HT-29 (cell line): Measurements from ENCODE around the gene PIP4K2B. TPM values are rescaled to one million over a fixed set of nuclear protein-coding genes. Genes with fewer than 3 reads are reported as not detected.
A peak's percentile ranks its signal among the peaks of the same experiment; 100 is the strongest.

ENCODE experiments used
- DNase-seq: peaks from one replicate; pipeline ENCODE4 v3.0.0-alpha.2; 2015; ENCODE audit warnings: low spot score
- total RNA-seq: library from RNA; depleted of rRNA; stranded (reverse); fragments of >200 nt; shearing (Covaris generic); gene quantifications from 2 replicates; pipeline ENCODE4 v1.2.3, GENCODE V29; 2014

The PIP4K2B gene
- total RNA-seq, 1 experiment from 2014 or later, result 39.6 TPM

- DNase-seq, result no peak
Observed at GRCh38 chr17:38779965-38780752, 19.2 kb downstream of the PIP4K2B start.

- DNase-seq, result no peak
Observed at GRCh38 chr17:38777641-38778250, 21.6 kb downstream of the PIP4K2B start.

GRCh38 chr17:38773258-38773657, 26.1 kb downstream of the PIP4K2B start:
- DNase-seq, result no peak

DNA sequence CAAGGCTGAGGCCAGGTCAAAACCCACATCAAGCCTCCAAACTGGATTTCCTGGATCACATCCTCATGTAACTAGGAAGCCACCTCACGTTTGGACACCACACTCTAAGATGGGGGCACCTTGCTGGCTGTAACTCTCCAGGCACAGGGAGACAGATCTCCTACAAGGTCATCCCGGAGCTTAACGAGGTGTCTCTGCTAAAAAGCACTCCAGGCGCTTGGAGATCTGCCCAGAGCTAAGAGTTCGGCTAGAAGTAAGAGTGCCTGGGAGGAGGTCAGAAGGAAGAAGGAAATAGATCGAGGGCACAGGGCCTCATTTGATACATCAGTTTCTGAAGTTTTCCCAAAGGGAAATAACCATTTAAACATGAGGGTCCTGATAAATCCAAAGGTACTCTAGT, 30.9 kb downstream of the PIP4K2B start:
- DNase-seq, result no peak

DNA sequence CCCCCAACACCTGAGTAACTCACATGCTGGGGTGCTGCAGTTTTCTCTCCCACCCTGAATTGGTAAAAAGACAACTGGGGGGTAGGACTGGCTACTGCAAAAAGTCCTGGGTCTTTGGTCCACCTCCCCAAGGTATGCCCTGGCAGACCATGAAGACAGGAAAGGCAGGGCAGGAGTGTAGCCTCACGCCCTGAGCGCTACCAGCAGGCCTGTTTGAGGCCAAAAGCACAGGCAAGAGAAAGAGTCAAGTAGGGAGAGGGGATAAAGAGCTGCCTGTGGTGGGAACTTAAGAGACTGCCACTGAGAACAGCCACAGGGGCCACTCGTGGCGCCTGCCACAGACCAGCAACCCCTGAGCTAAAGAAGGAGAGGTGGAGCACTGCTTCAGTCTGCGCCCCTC, 33.0 kb downstream of the PIP4K2B start:
- no peak for DNase-seq

DNA sequence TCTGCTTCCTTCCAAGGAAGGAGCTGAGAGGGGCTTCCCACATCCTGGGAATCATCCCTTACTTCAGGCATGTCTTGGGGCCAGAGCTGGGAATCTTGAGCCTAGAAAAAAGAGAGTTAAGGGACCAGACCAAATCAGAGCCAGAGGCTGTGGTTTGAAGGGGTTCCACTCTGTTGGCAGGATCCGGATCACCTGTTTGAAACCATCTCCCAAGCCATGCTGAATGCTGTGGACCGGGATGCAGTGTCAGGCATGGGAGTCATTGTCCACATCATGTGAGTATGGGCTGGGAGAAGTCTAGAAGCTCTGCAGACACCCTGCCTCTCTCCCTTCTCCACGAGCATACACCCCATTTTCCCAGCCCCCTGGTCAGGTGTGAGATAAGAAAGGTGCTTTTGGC, 37.1 kb downstream of the PIP4K2B start:
- no peak for DNase-seq

DNA sequence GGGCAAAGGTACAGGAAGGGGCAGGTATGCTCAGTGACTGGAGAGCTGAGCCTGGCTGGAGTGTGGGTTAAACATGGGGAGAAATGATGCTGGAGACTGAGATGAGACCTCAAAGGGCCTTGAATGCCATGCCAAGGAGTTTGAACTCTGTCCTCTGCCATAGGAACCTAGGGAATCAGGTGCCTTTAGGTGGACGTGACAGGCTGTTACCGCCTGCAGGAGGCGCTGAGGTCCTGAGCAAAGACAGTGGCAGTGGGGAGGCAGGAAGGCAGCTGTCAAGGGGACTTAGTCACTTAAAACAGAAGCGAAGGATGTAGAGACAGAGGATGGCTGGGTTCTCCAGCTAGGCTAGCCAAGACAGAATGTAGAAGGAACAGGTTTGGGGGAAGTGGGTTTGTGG, 37.7 kb downstream of the PIP4K2B start:
- peak; percentile 69 for DNase-seq

DNA sequence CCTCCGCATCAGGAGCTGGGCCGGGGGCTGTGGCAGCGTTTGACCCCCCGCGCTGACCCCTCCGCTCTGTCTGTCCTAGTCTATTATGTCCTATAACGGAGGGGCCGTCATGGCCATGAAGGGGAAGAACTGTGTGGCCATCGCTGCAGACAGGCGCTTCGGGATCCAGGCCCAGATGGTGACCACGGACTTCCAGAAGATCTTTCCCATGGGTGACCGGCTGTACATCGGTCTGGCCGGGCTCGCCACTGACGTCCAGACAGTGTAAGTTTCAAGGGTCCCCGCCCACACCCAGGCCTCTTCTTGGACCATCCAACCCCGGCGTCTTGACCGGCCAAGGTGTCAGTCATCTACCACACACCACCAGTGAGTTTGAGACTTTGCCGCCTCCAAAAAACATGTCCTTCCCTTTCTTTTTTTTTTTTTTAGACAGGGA, 46.3 kb downstream of the PIP4K2B start:
- no peak for DNase-seq

- DNase-seq, result peak; percentile 100
Observed at GRCh38 chr17:38752308-38753070, 46.9 kb downstream of the PIP4K2B start, which contains the start of gene PSMB3. TSS of gene PSMB3 (plus strand) at chr17:38752741. CDS start at chr17:38752827, 86 bp downstream.

DNA sequence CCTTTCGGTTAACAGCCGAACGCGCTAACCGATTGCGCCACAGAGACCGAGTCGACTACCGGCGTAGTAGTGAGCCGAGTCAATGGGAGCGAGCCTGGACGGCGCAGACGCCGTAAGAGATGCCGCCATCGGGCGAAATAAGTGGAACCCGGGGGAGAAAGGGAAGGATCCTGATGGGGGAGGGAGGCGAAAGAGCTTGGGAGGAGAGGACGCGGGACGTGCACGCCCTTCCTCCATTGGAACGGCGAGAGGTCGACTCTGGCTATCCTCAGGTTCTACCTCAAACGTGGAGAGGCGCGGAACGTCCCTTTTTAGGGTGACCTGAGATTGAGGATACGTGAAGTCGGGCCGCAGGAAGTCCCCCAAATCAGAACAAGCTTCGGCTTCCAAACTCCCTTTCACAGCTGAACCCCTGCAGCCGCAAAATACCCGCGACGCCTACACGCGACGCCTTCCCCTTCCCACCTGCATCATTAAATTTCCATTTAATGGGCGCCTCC, 47.5 kb downstream of the PIP4K2B start:
- peak; percentile 96 for DNase-seq

GRCh38 chr17:38751144-38751807, 48.1 kb downstream of the PIP4K2B start:
- DNase-seq, result peak; percentile 74

GRCh38 chr17:38750312-38751121, 48.8 kb downstream of the PIP4K2B start:
- DNase-seq, result peak; percentile 79

GRCh38 chr17:38750044-38750311, 49.4 kb downstream of the PIP4K2B start:
- DNase-seq, result no peak

DNA sequence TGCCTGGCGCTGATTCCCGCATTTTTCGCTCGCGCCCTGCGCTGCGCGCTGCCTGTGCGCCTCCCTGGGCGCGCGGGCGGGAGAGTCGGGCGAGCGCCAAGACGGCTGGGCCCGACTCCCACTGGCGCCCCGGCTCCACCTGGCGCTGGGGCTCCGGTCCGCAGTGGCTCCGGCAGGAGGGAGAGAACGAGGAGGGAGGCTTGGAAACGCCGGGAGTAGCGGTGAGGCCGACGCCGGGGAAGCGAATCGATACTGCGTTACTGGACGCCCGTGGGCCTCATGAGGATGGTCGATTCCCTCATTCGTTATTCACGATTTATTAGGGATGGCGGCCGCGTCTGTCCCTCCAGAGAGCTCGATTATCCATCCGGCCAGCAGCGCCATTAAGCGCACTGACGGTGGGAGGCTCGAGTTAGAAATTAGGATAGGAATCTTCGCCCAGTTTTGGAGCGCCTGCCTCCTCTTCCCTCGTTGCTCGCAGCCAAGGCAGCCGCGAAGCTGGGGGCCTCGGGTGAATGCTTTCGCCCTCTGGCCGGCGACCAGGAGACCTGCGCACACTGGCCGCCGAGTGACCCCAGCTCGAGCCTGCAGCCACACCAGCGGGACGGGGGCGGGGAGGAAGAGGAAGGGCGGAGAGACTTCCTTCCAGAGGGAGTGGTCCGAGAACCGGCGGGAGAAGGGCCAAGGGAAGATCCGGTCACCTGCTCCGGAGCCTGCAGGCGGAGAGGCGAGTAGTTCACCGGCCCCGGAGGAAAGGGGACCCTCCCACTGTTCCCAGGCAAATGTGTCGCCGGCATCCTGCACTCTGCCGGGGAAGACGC, 49.9 kb downstream of the PIP4K2B start:
- DNase-seq, result peak; percentile 93

DNA sequence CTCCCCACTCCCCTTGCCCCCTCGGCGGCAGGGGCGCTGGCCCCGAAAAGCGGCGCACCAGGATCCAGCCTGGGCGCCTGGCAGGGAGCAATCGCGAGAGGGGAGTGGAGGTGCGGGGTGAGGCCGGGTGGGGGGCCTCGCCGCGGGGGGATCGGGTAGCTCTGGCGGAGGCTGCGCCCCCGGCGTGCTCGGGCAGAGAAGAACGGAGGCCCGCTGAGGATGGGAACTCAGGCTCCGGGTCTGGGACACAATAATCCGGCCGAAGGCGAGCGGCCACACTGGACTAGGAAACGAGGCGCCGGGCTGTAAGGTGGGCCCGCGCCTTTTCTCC, 50.5 kb downstream of the PIP4K2B start:
- DNase-seq, result no peak

- peak; percentile 92 for DNase-seq
Observed at GRCh38 chr17:38748149-38748891, 51.0 kb downstream of the PIP4K2B start, which contains the start of gene PCGF2. TSS of gene PCGF2 (minus strand) at chr17:38748336. CDS start at chr17:38740402, 7,934 bp downstream.

GRCh38 chr17:38747463-38748148, 51.8 kb downstream of the PIP4K2B start:
- no peak for DNase-seq

DNA sequence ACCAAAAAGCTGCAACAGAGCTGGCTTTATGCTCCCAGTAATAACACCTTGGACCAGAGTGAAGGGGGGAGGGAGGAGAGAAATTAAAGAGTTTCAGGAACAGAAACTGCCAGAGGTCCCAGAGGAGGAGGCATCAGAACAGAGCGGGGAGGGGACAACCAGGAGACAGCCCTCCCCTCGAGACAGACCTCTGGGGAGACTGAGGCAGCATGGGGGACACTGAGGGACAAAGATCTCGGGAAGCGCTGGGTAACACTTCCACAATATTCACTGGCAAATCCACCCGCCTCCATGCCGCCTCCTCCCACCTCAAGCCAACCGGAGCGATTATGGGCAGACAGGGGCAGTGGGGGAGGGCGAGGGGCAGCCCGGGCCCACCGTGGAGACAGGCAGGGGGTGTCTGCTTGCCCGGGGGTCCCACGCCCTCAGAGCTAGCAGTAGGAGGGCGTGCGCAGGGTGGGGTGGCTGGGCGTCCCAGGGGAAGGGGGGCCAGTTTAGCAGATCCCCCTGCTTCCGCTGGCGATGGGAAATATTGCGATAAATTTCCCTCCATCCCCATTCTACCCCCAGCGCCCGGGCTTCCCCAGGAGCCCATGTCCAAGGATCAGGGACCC, 52.4 kb downstream of the PIP4K2B start:
- DNase-seq, result no peak
